GM19238 (cell line): ENCODE results near the gene ECE2.

ENCODE experiments used
- DNase-seq: peaks from one replicate; pipeline ENCODE4 v3.0.0; 2011; ENCODE audit warnings: low spot score; ENCODE audit not compliant: insufficient read length

Gene ECE2

GRCh38 chr3:184240384-184241140 is 35.3 kb upstream of the ECE2 start:
- no peak for DNase-seq

GRCh38 chr3:184241141-184241446 is 34.7 kb upstream of the ECE2 start:
- no peak for DNase-seq

GRCh38 chr3:184241447-184242296 is 34.1 kb upstream of the ECE2 start:
- DNase-seq: no peak

- DNase-seq: no peak
Measured at GRCh38 chr3:184242297-184242685, 33.5 kb upstream of the ECE2 start.

GRCh38 chr3:184248454-184249411 is 27.1 kb upstream of the ECE2 start, which contains the start of gene ALG3:
Gene ALG3, minus strand, starts transcription at chr3:184248962. Its CDS starts 22 bp downstream, at chr3:184248940.
- peak; percentile 82 for DNase-seq

- DNase-seq: peak; percentile 95
Measured at GRCh38 chr3:184249412-184250166, 26.2 kb upstream of the ECE2 start, which contains the start of gene EEF1AKMT4. Gene EEF1AKMT4, plus strand, starts transcription at chr3:184249672. Its CDS starts 23 bp downstream, at chr3:184249695.

- peak; percentile 89 for DNase-seq
Measured at GRCh38 chr3:184250167-184250828, 25.5 kb upstream of the ECE2 start.

- no peak for DNase-seq
Measured at GRCh38 chr3:184255291-184256039, 20.4 kb upstream of the ECE2 start.

GRCh38 chr3:184257083-184257915 is 18.5 kb upstream of the ECE2 start:
- DNase-seq: no peak

GRCh38 chr3:184258926-184259325 is 16.9 kb upstream of the ECE2 start:
- no peak for DNase-seq

- no peak for DNase-seq
Measured at GRCh38 chr3:184259396-184259877, 16.4 kb upstream of the ECE2 start.

- DNase-seq: peak; percentile 65
Measured at GRCh38 chr3:184259878-184260723, 15.7 kb upstream of the ECE2 start.

- DNase-seq: no peak
Measured at GRCh38 chr3:184260724-184261269, 15.0 kb upstream of the ECE2 start.

- peak; percentile 77 for DNase-seq
Measured at GRCh38 chr3:184261270-184261853, 14.5 kb upstream of the ECE2 start, which contains the start of gene CAMK2N2. Gene CAMK2N2, minus strand, starts transcription at chr3:184261553. Its CDS starts 268 bp downstream, at chr3:184261285.

- no peak for DNase-seq
Measured at GRCh38 chr3:184261854-184262763, 13.7 kb upstream of the ECE2 start.
